G401 (cell line): Measurements from ENCODE around the gene RPTOR. TPM values are rescaled to one million over a fixed set of nuclear protein-coding genes. Genes with fewer than 3 reads are reported as not detected.
"Not testable (repeated sequence)": the region's sequence is repeated elsewhere in the genome, so short reads cannot be mapped to it uniquely, and the experiment has no call there.

Experiments used
- DNase-seq: peaks from one replicate; pipeline ENCODE4 v3.0.0-alpha.2; 2015; ENCODE audit warnings: low spot score
- in situ Hi-C: cut with HindIII; loops from 2 replicates; pipeline ENCODE4 v1.10.0; 2016; ENCODE audit warnings: low sequenced_read_pairs, mixed read lengths
- total RNA-seq: library from RNA; depleted of rRNA; stranded (reverse); fragments of >200 nt; shearing (Covaris generic); gene quantifications from 2 replicates; pipeline ENCODE4 v1.2.3, GENCODE V29; 2014

Gene RPTOR
- total RNA-seq, 1 experiment from 2014 or later, result 27.7 TPM

GRCh38 chr17:80605326-80606066 lies 60.9 kb downstream of the RPTOR start:
- DNase-seq, result no peak

GRCh38 chr17:80608326-80608725 lies 63.7 kb downstream of the RPTOR start:
- in situ Hi-C loops, result no loop called here
- DNase-seq, result no peak

More at GRCh38 chr17:80605326-80606066, 60.9 kb downstream of the RPTOR start:
- in situ Hi-C loops, result no loop called here

- in situ Hi-C loops, result no loop called here
- no peak for DNase-seq
Measured at GRCh38 chr17:80609757-80610156, 65.1 kb downstream of the RPTOR start.

GRCh38 chr17:80611816-80612215 lies 67.2 kb downstream of the RPTOR start:
- DNase-seq, result no peak
- in situ Hi-C loops, result no loop called here

- in situ Hi-C loops, result no loop called here
- no peak for DNase-seq
Measured at GRCh38 chr17:80612997-80613731, 68.5 kb downstream of the RPTOR start.

- no peak for DNase-seq
- in situ Hi-C loops, result no loop called here
Measured at GRCh38 chr17:80613732-80614071, 69.1 kb downstream of the RPTOR start.

GRCh38 chr17:80614332-80615047 lies 69.9 kb downstream of the RPTOR start:
- in situ Hi-C loops, result no loop called here
- no peak for DNase-seq

GRCh38 chr17:80615376-80615775 lies 70.7 kb downstream of the RPTOR start:
- in situ Hi-C loops, result no loop called here
- DNase-seq, result no peak

- in situ Hi-C loops, result no loop called here
Measured at GRCh38 chr17:80616705-80617104, 72.1 kb downstream of the RPTOR start.

GRCh38 chr17:80618304-80618703 lies 73.7 kb downstream of the RPTOR start:
- in situ Hi-C loops, result no loop called here

More at GRCh38 chr17:80616705-80617104, 72.1 kb downstream of the RPTOR start:
- no peak for DNase-seq

GRCh38 chr17:80619535-80620235 lies 75.0 kb downstream of the RPTOR start:
- in situ Hi-C loops, result no loop called here
- DNase-seq, result no peak

More at GRCh38 chr17:80618304-80618703, 73.7 kb downstream of the RPTOR start:
- DNase-seq, result no peak

- DNase-seq, result no peak
- in situ Hi-C loops, result no loop called here
Measured at GRCh38 chr17:80621335-80621996, 76.8 kb downstream of the RPTOR start.

GRCh38 chr17:80621997-80622357 lies 77.3 kb downstream of the RPTOR start:
- DNase-seq, result no peak
- in situ Hi-C loops, result no loop called here

- no peak for DNase-seq
- in situ Hi-C loops, result no loop called here
Measured at GRCh38 chr17:80624864-80625263, 80.2 kb downstream of the RPTOR start.

GRCh38 chr17:80625627-80626026 lies 81.0 kb downstream of the RPTOR start:
- DNase-seq, result no peak
- in situ Hi-C loops, result no loop called here

GRCh38 chr17:80628881-80629280 lies 84.2 kb downstream of the RPTOR start:
- DNase-seq, in situ Hi-C loops: not testable (repeated sequence)

- in situ Hi-C loops, result no loop called here
- no peak for DNase-seq
Measured at GRCh38 chr17:80629298-80630028, 84.8 kb downstream of the RPTOR start.

- in situ Hi-C loops, result no loop called here
- DNase-seq, result no peak
Measured at GRCh38 chr17:80630560-80631120, 86.0 kb downstream of the RPTOR start.
